Esophagus muscularis mucosa (tissue), 4 donors: ENCODE data around the gene NPBWR2.

ENCODE experiments used
- CTCF ChIP-seq, 3 experiments: fragments of 200-600 bp in 2 of 3; fragments of 450-650 bp in 1 of 3; sonication (generic) in 2 of 3; IDR thresholded peaks; one replicate each; pipeline ENCODE4 v1.5.1; 2017 to 2019; ENCODE audit warnings: antibody characterized with exemption in 3 of 3, mild to moderate bottlenecking in 2 of 3, moderate library complexity in 1 of 3
- EP300 ChIP-seq: sonication (generic); formaldehyde crosslinking; IDR thresholded peaks from one replicate; pipeline ENCODE4 v1.6.1; 2017; ENCODE audit warnings: antibody characterized with exemption
- POLR2AphosphoS5 ChIP-seq, 2 donors: sonication (generic); formaldehyde crosslinking; IDR thresholded peaks; one replicate each; pipeline ENCODE4 v1.6.1; 2017; ENCODE audit warnings: antibody characterized with exemption in 2 of 2

- TF ChIP-seq POLR2AphosphoS5 (IDR thresholded peaks at IDR 0.05): no peak
- no peak for TF ChIP-seq EP300
- TF ChIP-seq CTCF (IDR thresholded peaks at IDR 0.05): no peak
Measured at GRCh38 chr20:64058536-64058935, 48.8 kb downstream of the NPBWR2 start.
